DOHH2 (cell line): ENCODE results near the gene HAUS3.

Experiments used
- CTCF ChIP-seq: fragments of 200-600 bp; sonication (generic); IDR thresholded peaks from one replicate; pipeline ENCODE4 v1.5.1; 2014; ENCODE audit warnings: antibody characterized with exemption, mild to moderate bottlenecking, low read depth, low read length; ENCODE audit not compliant: poor library complexity, severe bottlenecking
- EZH2phosphoT487 ChIP-seq: fragments of 200-600 bp; sonication (generic); IDR thresholded peaks from 2 replicates; pipeline ENCODE4 v1.6.1; 2017; ENCODE audit warnings: borderline replicate concordance, mild to moderate bottlenecking, antibody characterized with exemption, low read length, moderate library complexity, mixed read lengths

- TF ChIP-seq CTCF (no peak), EZH2phosphoT487 (no peak)
Measured at GRCh38 chr4:2253160-2254084, 11.5 kb upstream of the HAUS3 start.
